IMR-90 (cell line): ENCODE results near the gene LGALS14. TPM values are rescaled to one million over a fixed set of nuclear protein-coding genes. Genes with fewer than 3 reads are reported as not detected.

ENCODE experiments used
- ATAC-seq: fragments of 200-7000 bp; cut with Tn5 transposase; 2 replicates; pipeline ENCODE4 v1.9.1; 2020; ENCODE audit warnings: low read depth, mild to moderate bottlenecking, moderate library complexity
- BruUV-seq: library from RNA; stranded (reverse); fragments of 400-500 nt; replicated peaks from 2 replicates; lab custom pipeline; 2021; lab: Mats Ljungman, UMichigan
- CTCF ChIA-PET: fragments of 300-600 bp; formaldehyde crosslinking; extraction: SDS; loops from one replicate; lab custom pipeline; 2021; ENCODE audit warnings: antibody characterized with exemption; lab: Yijun Ruan, JAX
- POLR2A ChIA-PET: fragments of 300-600 bp; sonication (Branson Sonifier 250); formaldehyde crosslinking; loops from one replicate; lab custom pipeline; 2022; ENCODE audit warnings: antibody characterized with exemption; ENCODE audit not compliant: unreplicated experiment; lab: Charles Lee
- DNase-seq: peaks from one replicate; pipeline ENCODE4 v3.0.0; 2013
- H2AFZ ChIP-seq: replicated peaks from 2 replicates; pipeline ENCODE3; 2013; ENCODE audit warnings: low read length, mild to moderate bottlenecking; ENCODE audit not compliant: poor library complexity
- H2AK5ac ChIP-seq: 2 replicates; pipeline ENCODE4 v1.6.1; 2013; ENCODE audit warnings: low read depth, low read length, inconsistent platforms
- H2AK9ac ChIP-seq: replicated peaks from 2 replicates; pipeline ENCODE3; 2013; ENCODE audit warnings: mild to moderate bottlenecking, low read depth, low read length, moderate library complexity; ENCODE audit not compliant: poor library complexity
- H2BK120ac ChIP-seq: 2 replicates; pipeline ENCODE4 v1.6.1; 2013; ENCODE audit warnings: low read depth, low read length, inconsistent platforms
- H2BK15ac ChIP-seq: 3 replicates; pipeline ENCODE4 v1.6.1; 2013; ENCODE audit warnings: low read depth, low read length, inconsistent platforms
- H2BK20ac ChIP-seq: 2 replicates; pipeline ENCODE4 v1.6.1; 2013; ENCODE audit warnings: low read depth, mild to moderate bottlenecking, inconsistent platforms, low read length, moderate library complexity
- H2BK5ac ChIP-seq: 2 replicates; pipeline ENCODE4 v1.6.1; 2013; ENCODE audit warnings: mild to moderate bottlenecking, low read depth, low read length, inconsistent platforms; ENCODE audit not compliant: poor library complexity, severe bottlenecking
- H3K14ac ChIP-seq: replicated peaks from 2 replicates; pipeline ENCODE4 v1.6.1; 2013; ENCODE audit warnings: low read depth, low read length, inconsistent platforms
- H3K18ac ChIP-seq: 2 replicates; pipeline ENCODE4 v1.6.1; 2013; ENCODE audit warnings: low read depth, low read length, control low read depth
- H3K23ac ChIP-seq: 2 replicates; pipeline ENCODE4 v1.6.1; 2013; ENCODE audit warnings: low read depth, low read length, inconsistent platforms
- H3K27ac ChIP-seq: 2 replicates; pipeline ENCODE4 v1.5.1; 2013; ENCODE audit warnings: mild to moderate bottlenecking, control low read depth, low read length; ENCODE audit not compliant: insufficient read depth
- H3K27me3 ChIP-seq: 2 replicates; pipeline ENCODE4 v1.6.1; 2013; ENCODE audit warnings: low read length; ENCODE audit not compliant: control insufficient read depth, insufficient read depth
- H3K36me3 ChIP-seq: 2 replicates; pipeline ENCODE4 v1.6.1; 2013; ENCODE audit warnings: low read length, mixed read lengths; ENCODE audit not compliant: control insufficient read depth, insufficient read depth
- H3K4ac ChIP-seq: 2 replicates; pipeline ENCODE4 v1.6.1; 2013; ENCODE audit warnings: low read depth, low read length, inconsistent platforms
- H3K4me1 ChIP-seq: 2 replicates; pipeline ENCODE4 v1.6.1; 2013; ENCODE audit warnings: low read length, mixed read lengths; ENCODE audit not compliant: control insufficient read depth, insufficient read depth
- H3K4me2 ChIP-seq: 2 replicates; pipeline ENCODE4 v1.6.1; 2013; ENCODE audit warnings: low read depth, mild to moderate bottlenecking, control low read depth, low read length, moderate library complexity
- H3K4me3 ChIP-seq: 2 replicates; pipeline ENCODE4 v1.5.1; 2013; ENCODE audit warnings: low read depth, mild to moderate bottlenecking, control low read depth, low read length, moderate library complexity; ENCODE audit not compliant: insufficient read depth
- H3K56ac ChIP-seq: 2 replicates; pipeline ENCODE4 v1.6.1; 2013; ENCODE audit warnings: low read length, inconsistent platforms; ENCODE audit not compliant: insufficient read depth; ENCODE audit errors: extremely low read depth
- H3K79me1 ChIP-seq, 2 experiments: 2 replicates each; pipeline ENCODE4 v1.6.1; 2013; ENCODE audit warnings: low read length in 2 of 2, inconsistent platforms in 1 of 2, low read depth in 1 of 2
- H3K9ac ChIP-seq: 2 replicates; pipeline ENCODE4 v1.6.1; 2013; ENCODE audit warnings: low read depth, low read length, control low read depth
- H3K9me1 ChIP-seq: 2 replicates; pipeline ENCODE4 v1.6.1; 2013; ENCODE audit warnings: low read length, inconsistent platforms; ENCODE audit not compliant: insufficient read depth
- H3K9me3 ChIP-seq: 2 replicates; pipeline ENCODE4 v1.6.1; 2013; ENCODE audit warnings: low read length; ENCODE audit not compliant: control insufficient read depth, insufficient read depth
- H4K20me1 ChIP-seq: 2 replicates; pipeline ENCODE4 v1.6.1; 2013; ENCODE audit warnings: low read length, inconsistent platforms; ENCODE audit not compliant: insufficient read depth
- H4K5ac ChIP-seq: 2 replicates; pipeline ENCODE4 v1.6.1; 2013; ENCODE audit warnings: mild to moderate bottlenecking, low read depth, low read length, control low read depth
- H4K8ac ChIP-seq, 2 experiments: 2 replicates each; pipeline ENCODE4 v1.6.1; 2013; ENCODE audit warnings: low read depth in 2 of 2, low read length in 2 of 2, control low read depth in 1 of 2, inconsistent platforms in 1 of 2
- H4K91ac ChIP-seq: 2 replicates; pipeline ENCODE4 v1.6.1; 2013; ENCODE audit warnings: low read depth, low read length, inconsistent platforms; ENCODE audit not compliant: insufficient read depth
- BHLHE40 ChIP-seq: fragments of 150-350 bp; IDR thresholded peaks from 2 replicates; pipeline ENCODE4 v1.6.1; 2016; ENCODE audit warnings: mild to moderate bottlenecking, low read depth, low read length
- CEBPB ChIP-seq: IDR thresholded peaks from 2 replicates; pipeline ENCODE4 v1.6.1; 2012; ENCODE audit warnings: low read depth, low read length, improper control_type of control experiment
- CHD1 ChIP-seq: IDR thresholded peaks from 2 replicates; pipeline ENCODE4 v1.6.1; 2012; ENCODE audit warnings: low read depth, low read length, improper control_type of control experiment
- MAFK ChIP-seq: IDR thresholded peaks from 2 replicates; pipeline ENCODE4 v1.6.1; 2012; ENCODE audit warnings: low read depth, low read length, improper control_type of control experiment
- POLR2A ChIP-seq: IDR thresholded peaks from 2 replicates; pipeline ENCODE4 v1.6.1; 2012; ENCODE audit warnings: mild to moderate bottlenecking, low read depth, low read length
- RCOR1 ChIP-seq: IDR thresholded peaks from 2 replicates; pipeline ENCODE4 v1.6.1; 2012; ENCODE audit warnings: mild to moderate bottlenecking, low read length, improper control_type of control experiment; ENCODE audit not compliant: insufficient replicate concordance
- SMC3 ChIP-seq: fragments of 150-350 bp; IDR thresholded peaks from 2 replicates; pipeline ENCODE4 v1.6.1; 2016; ENCODE audit warnings: low read depth, mild to moderate bottlenecking, antibody characterized with exemption, low read length, moderate library complexity
- WGBS, 2 experiments: methylation state at CpG; one replicate each; pipeline versions ENCODE4 v1.1.5 to v1.1.7; 2013; ENCODE audit warnings: missing lambda C conversion rate in 2 of 2; ENCODE audit not compliant: insufficient read length in 1 of 2; ENCODE audit errors: extremely low coverage in 2 of 2; 5-methylcytosine and 5-hydroxymethylcytosine counted together
- dilution Hi-C: fragments of 300-500 bp; cut with HindIII; formaldehyde crosslinking; loops from one replicate; pipeline ENCODE4 v1.14.3; 2018; ENCODE audit warnings: low sequenced_read_pairs; ENCODE audit not compliant: unreplicated experiment
- in situ Hi-C: fragments of 300-500 bp; cut with MboI; formaldehyde crosslinking; loops from 3 replicates; pipeline ENCODE4 v1.14.3; 2019; ENCODE audit warnings: low sequenced_read_pairs, inconsistent platforms, mixed read lengths
- intact Hi-C: fragments of 100-400 bp; cut with micrococcal nuclease; formaldehyde crosslinking; loops from 2 replicates; pipeline ENCODE4 v1.10.0; 2022
- polyA plus RNA-seq, 3 experiments: library from polyadenylated mRNA; depleted of rRNA; stranded (reverse); fragments of >200 nt; gene quantifications; 2 replicates each; pipeline ENCODE4 v1.2.3, GENCODE V29; 2012; ENCODE audit warnings: low replicate concordance in 1 of 3
- total RNA-seq: library from RNA; depleted of rRNA; stranded (reverse); fragments of >200 nt; gene quantifications from 2 replicates; pipeline ENCODE4 v1.2.3, GENCODE V29; 2012
- TF ChIP-seq, protein P1 (sequence below): fragments of 150-350 bp; IDR thresholded peaks from 2 replicates; pipeline ENCODE4 v1.6.1; 2016; ENCODE audit warnings: low read depth, mild to moderate bottlenecking, low read length, moderate library complexity, borderline replicate concordance

LGALS14 gene
- total and polyA plus RNA-seq, 2 of the 4 experiments (the other 2 are of a cell fraction), result not detected

DNA sequence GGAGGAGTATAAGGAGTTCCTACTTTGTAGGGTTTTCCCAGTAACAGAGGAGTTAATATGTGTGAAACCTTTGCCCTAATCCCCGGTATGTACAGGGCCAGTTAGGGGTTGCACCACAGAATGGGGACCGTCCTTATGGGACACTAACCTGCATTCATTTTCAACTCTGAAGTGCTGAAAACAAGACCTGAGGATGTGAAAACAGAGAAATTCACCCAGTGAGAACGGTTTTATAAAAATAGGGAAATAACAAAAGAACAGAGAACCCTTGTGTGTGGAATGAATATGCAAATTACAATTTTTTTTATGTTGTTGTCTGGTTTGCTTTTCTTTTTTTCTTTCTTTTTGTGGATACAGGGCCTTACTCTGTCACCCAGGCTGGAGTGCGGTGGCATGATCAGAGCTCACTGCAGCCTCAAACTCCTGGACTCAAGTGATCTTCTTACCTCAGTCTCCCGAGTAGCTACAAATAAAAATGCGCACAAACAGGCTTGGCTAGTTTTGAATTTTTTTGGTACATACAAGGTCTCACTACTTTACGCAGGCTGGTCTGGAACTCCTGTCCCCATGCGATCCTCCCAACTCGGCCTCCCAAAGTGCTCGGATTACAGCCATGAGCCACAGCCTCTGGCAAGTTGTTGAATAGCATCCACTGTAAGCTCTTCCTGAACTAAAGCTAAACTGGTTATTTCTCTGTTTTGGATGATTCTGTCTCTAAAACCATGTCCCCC is 23.0 kb downstream of the LGALS14 start:
- Histone ChIP-seq H2BK120ac (no peak overlapping the region), H4K5ac (no peak overlapping the region), H3K9me3 (no peaks in the 10 kb centered on the region), H3K4me2 (no peak overlapping the region), H3K14ac (no peak overlapping the region), H3K27me3 (no peaks in the 10 kb centered on the region), H4K91ac (no peak overlapping the region), H3K27ac (no peak overlapping the region), H2BK15ac (no peak overlapping the region), H2AK5ac (no peak overlapping the region), H4K8ac (no peak overlapping the region), H2AK9ac (no peak overlapping the region), H2BK20ac (no peak overlapping the region), H3K4me1 (no peaks in the 10 kb centered on the region), H2BK5ac (no peak overlapping the region), H3K36me3 (no peaks in the 10 kb centered on the region), H4K20me1 (no peaks in the 10 kb centered on the region), H3K9ac (no peak overlapping the region), H3K56ac (no peak overlapping the region), H3K79me1 (no peaks in the 10 kb centered on the region), H3K4me3 (no peak overlapping the region), H2AFZ (no peak overlapping the region), H3K18ac (no peak overlapping the region), H3K23ac (no peak overlapping the region), H3K9me1 (no peaks in the 10 kb centered on the region), H3K4ac (no peak overlapping the region)
- BruUV-seq, result no TSS peak
- intact Hi-C loops, result no loop called here
- 71% methylated on average over 3 of the region's 10 CpGs; no CpG with 5 or more reads in 1 of the 2 experiments for WGBS, 2 experiments
- in situ Hi-C loops, result no loop called here
- dilution Hi-C loops, result no loop called here
- DNase-seq, result no peak
- ChIA-PET POLR2A (no interaction called here), CTCF (no interaction called here)
- TF ChIP-seq MAFK (no peak), POLR2A (no peak), SMC3 (no peak), CEBPB (no peak), BHLHE40 (no peak), RCOR1 (no peak), CHD1 (no peak)
- TF ChIP-seq, protein P1, sequence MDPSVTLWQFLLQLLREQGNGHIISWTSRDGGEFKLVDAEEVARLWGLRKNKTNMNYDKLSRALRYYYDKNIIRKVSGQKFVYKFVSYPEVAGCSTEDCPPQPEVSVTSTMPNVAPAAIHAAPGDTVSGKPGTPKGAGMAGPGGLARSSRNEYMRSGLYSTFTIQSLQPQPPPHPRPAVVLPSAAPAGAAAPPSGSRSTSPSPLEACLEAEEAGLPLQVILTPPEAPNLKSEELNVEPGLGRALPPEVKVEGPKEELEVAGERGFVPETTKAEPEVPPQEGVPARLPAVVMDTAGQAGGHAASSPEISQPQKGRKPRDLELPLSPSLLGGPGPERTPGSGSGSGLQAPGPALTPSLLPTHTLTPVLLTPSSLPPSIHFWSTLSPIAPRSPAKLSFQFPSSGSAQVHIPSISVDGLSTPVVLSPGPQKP, result no peak
- ATAC-seq, result no peak
